SK-N-SH (cell line): ENCODE results near the gene YWHAE. TPM values are rescaled to one million over a fixed set of nuclear protein-coding genes. Genes with fewer than 3 reads are reported as not detected.

Experiments
- CTCF ChIA-PET: fragments of 300-600, 350-600 bp; formaldehyde crosslinking; extraction: SDS; loops from one replicate; lab custom pipeline; 2021; lab: Yijun Ruan, JAX
- POLR2A ChIA-PET: fragments of 350-600 bp; sonication (Branson Sonifier 250); formaldehyde crosslinking; extraction: SDS; loops from one replicate; lab custom pipeline; 2020; ENCODE audit warnings: antibody characterized with exemption, inconsistent platforms; lab: Yijun Ruan, JAX
- DNase-seq: peaks from one replicate; pipeline ENCODE4 v3.0.0; 2012
- H2AFZ ChIP-seq: fragments of 200-600 bp; sonication (generic); 2 replicates; pipeline ENCODE4 v1.8.1; 2016; ENCODE audit warnings: antibody characterized with exemption, mild to moderate bottlenecking, low read depth
- H3F3A ChIP-seq: fragments of 200-600 bp; sonication (generic); replicated peaks from 2 replicates; pipeline ENCODE3; 2016; ENCODE audit warnings: antibody characterized with exemption, mild to moderate bottlenecking; ENCODE audit not compliant: insufficient read depth
- H3K27ac ChIP-seq, 2 experiments: fragments of 200-500 bp in 1 of 2; fragments of 200-600 bp in 1 of 2; sonication (Bioruptor generic) in 1 of 2; sonication (generic), shearing (Covaris generic) in 1 of 2; 2 replicates each; pipeline versions ENCODE4 v1.5.1 to v1.6.1; 2014 to 2016; ENCODE audit warnings: low read depth in 2 of 2, inconsistent platforms in 1 of 2, low read length in 1 of 2, mild to moderate bottlenecking in 1 of 2, mixed read lengths in 1 of 2
- H3K27me3 ChIP-seq: fragments of 200-600 bp; sonication (generic), shearing (Covaris generic); 2 replicates; pipeline ENCODE4 v1.6.1; 2016; ENCODE audit warnings: mixed run types; ENCODE audit not compliant: insufficient read depth
- H3K36me3 ChIP-seq, 2 experiments: fragments of 200-500 bp in 1 of 2; fragments of 200-600 bp in 1 of 2; sonication (Bioruptor generic) in 1 of 2; sonication (generic) in 1 of 2; replicated peaks in 1 of 2; 2 replicates each; pipeline versions ENCODE3 to v1.5.1; 2014 to 2016; ENCODE audit warnings: low read length in 1 of 2, mild to moderate bottlenecking in 1 of 2; ENCODE audit not compliant: insufficient read depth in 2 of 2, control insufficient read depth in 1 of 2
- H3K4me1 ChIP-seq, 2 experiments: fragments of 200-500 bp in 1 of 2; fragments of 200-600 bp in 1 of 2; sonication (Bioruptor generic) in 1 of 2; sonication (generic), shearing (Covaris generic) in 1 of 2; 2 replicates each; pipeline versions ENCODE4 v1.5.1 to v1.6.1; 2014 to 2016; ENCODE audit warnings: low read depth in 1 of 2, low read length in 1 of 2, mixed run types in 1 of 2; ENCODE audit not compliant: insufficient read depth in 2 of 2, control insufficient read depth in 1 of 2
- H3K4me2 ChIP-seq: fragments of 200-600 bp; sonication (generic), shearing (Covaris generic); 2 replicates; pipeline ENCODE4 v1.6.1; 2017; ENCODE audit warnings: mixed run types
- H3K4me3 ChIP-seq, 2 experiments: fragments of 200-500 bp in 1 of 2; fragments of 200-600 bp in 1 of 2; sonication (Bioruptor generic) in 1 of 2; sonication (generic), shearing (Covaris generic) in 1 of 2; 2 replicates each; pipeline versions ENCODE4 v1.5.1 to v1.8.1; 2014 to 2016; ENCODE audit warnings: low read depth in 2 of 2, inconsistent platforms in 1 of 2, low read length in 1 of 2, mild to moderate bottlenecking in 1 of 2, mixed read lengths in 1 of 2, moderate library complexity in 1 of 2
- H3K79me2 ChIP-seq: fragments of 200-600 bp; sonication (generic); 2 replicates; pipeline ENCODE4 v1.8.1; 2017; ENCODE audit warnings: mild to moderate bottlenecking; ENCODE audit not compliant: insufficient read depth
- H3K9ac ChIP-seq: fragments of 200-600 bp; sonication (generic); 2 replicates; pipeline ENCODE4 v1.6.1; 2017; ENCODE audit warnings: mixed run types
- H3K9me2 ChIP-seq: fragments of 200-600 bp; sonication (generic); 2 replicates; pipeline ENCODE4 v1.6.1; 2017; ENCODE audit warnings: mixed run types
- H3K9me3 ChIP-seq: fragments of 200-600 bp; sonication (generic); 2 replicates; pipeline ENCODE4 v1.6.1; 2017; ENCODE audit warnings: mixed run types, mild to moderate bottlenecking, moderate library complexity
- H4K20me1 ChIP-seq: fragments of 200-600 bp; sonication (generic); 2 replicates; pipeline ENCODE4 v1.6.1; 2017; ENCODE audit warnings: mild to moderate bottlenecking, mixed run types; ENCODE audit not compliant: insufficient read depth
- CHD2 ChIP-seq: fragments of 150-350 bp; IDR thresholded peaks from 2 replicates; pipeline ENCODE4 v1.6.1; 2018; ENCODE audit warnings: low read length; ENCODE audit not compliant: partially characterized antibody
- FOSL2 ChIP-seq: IDR thresholded peaks from 2 replicates; pipeline ENCODE4 v1.4.0; 2012; ENCODE audit warnings: low read depth, mild to moderate bottlenecking, moderate library complexity, borderline replicate concordance
- FOXJ3 ChIP-seq: sonication (generic); formaldehyde crosslinking; IDR thresholded peaks from 2 replicates; pipeline ENCODE4 v1.5.1; 2020; ENCODE audit warnings: mild to moderate bottlenecking, missing genetic modification reagents
- GABPA ChIP-seq: IDR thresholded peaks from 2 replicates; pipeline ENCODE4 v1.4.0; 2012; ENCODE audit warnings: low read depth, mild to moderate bottlenecking
- JUND ChIP-seq: IDR thresholded peaks from 2 replicates; pipeline ENCODE4 v1.4.0; 2012
- NFIC ChIP-seq: IDR thresholded peaks from 2 replicates; pipeline ENCODE4 v1.4.0; 2012; ENCODE audit warnings: borderline replicate concordance
- PBX3 ChIP-seq: IDR thresholded peaks from 2 replicates; pipeline ENCODE4; 2012
- RCOR1 ChIP-seq: fragments of 150-350 bp; IDR thresholded peaks from 2 replicates; pipeline ENCODE4 v1.6.1; 2017; ENCODE audit warnings: antibody characterized with exemption, low read length
- REST ChIP-seq: IDR thresholded peaks from 2 replicates; pipeline ENCODE4 v1.6.1; 2012; ENCODE audit warnings: mild to moderate bottlenecking, low read depth, low read length, moderate library complexity
- RFX5 ChIP-seq: IDR thresholded peaks from 2 replicates; pipeline ENCODE4 v1.6.1; 2012; ENCODE audit warnings: mild to moderate bottlenecking, improper control_type of control experiment, low read length
- SIN3A ChIP-seq: IDR thresholded peaks from 2 replicates; pipeline ENCODE4 v1.6.1; 2012; ENCODE audit warnings: low read depth, mild to moderate bottlenecking, low read length, moderate library complexity, borderline replicate concordance
- SMC3 ChIP-seq: IDR thresholded peaks from 2 replicates; pipeline ENCODE4 v1.6.1; 2012; ENCODE audit warnings: low read depth, low read length, improper control_type of control experiment
- TAF1 ChIP-seq: IDR thresholded peaks from 2 replicates; pipeline ENCODE4 v1.6.1; 2012; ENCODE audit warnings: low read depth, mild to moderate bottlenecking, low read length, moderate library complexity, borderline replicate concordance
- WGBS: methylation state at CpG from one replicate; pipeline ENCODE4 v1.1.6; 2017; ENCODE audit warnings: low lambda C conversion rate; 5-methylcytosine and 5-hydroxymethylcytosine counted together
- polyA plus RNA-seq, 3 experiments: library from polyadenylated mRNA; depleted of rRNA; stranded (reverse); fragments of >200 nt; gene quantifications; 2 replicates each; pipeline ENCODE4 v1.2.3, GENCODE V29; 2012
- TF ChIP-seq, protein P1 (sequence below): fragments of 200-600 bp; sonication (generic); IDR thresholded peaks from 2 replicates; pipeline ENCODE4 v1.6.1; 2017; ENCODE audit warnings: antibody characterized with exemption, mild to moderate bottlenecking, moderate library complexity
- TF ChIP-seq, protein P2 (sequence below): IDR thresholded peaks from 2 replicates; pipeline ENCODE4 v1.4.0; 2012; ENCODE audit warnings: low read depth, borderline replicate concordance

Gene YWHAE
- polyA plus RNA-seq, 1 of the 3 experiments (the other 2 are of a cell fraction): 1,023 TPM

DNA sequence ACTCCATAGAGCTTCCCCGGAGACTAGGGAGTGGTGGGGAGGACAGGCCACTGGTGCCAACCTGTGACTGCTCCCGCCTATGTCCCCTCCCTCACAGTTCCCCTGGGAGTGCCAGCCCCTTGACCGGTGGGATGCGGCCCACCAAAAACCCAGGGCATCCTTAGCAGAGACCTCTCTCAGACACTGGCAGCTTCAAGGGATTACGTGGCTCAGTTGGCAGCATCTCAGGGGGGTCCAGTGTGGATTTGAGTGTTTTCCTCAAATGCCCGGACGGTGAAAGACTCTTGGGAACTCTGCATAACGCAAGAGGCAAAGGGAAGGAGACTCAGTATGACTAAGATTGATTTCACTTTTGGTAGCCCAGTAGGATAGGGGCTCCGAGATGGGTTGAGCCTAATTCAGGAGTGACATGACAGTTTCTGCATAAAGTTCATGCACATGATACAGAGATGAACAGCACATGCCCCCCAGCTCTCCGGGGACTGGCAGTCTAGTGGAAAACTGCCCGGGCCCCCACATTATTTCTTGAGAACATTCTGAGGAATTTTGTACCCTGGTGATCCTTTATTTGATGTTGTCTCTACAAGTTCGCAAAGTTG, 70.2 kb downstream of the YWHAE start:
- TF ChIP-seq RFX5 (no peak), CHD2 (no peak), TAF1 (no peak), REST (no peak), FOXJ3 (CRISPR knock-in tag) (no peak), SIN3A (no peak)
- TF ChIP-seq, protein P1, sequence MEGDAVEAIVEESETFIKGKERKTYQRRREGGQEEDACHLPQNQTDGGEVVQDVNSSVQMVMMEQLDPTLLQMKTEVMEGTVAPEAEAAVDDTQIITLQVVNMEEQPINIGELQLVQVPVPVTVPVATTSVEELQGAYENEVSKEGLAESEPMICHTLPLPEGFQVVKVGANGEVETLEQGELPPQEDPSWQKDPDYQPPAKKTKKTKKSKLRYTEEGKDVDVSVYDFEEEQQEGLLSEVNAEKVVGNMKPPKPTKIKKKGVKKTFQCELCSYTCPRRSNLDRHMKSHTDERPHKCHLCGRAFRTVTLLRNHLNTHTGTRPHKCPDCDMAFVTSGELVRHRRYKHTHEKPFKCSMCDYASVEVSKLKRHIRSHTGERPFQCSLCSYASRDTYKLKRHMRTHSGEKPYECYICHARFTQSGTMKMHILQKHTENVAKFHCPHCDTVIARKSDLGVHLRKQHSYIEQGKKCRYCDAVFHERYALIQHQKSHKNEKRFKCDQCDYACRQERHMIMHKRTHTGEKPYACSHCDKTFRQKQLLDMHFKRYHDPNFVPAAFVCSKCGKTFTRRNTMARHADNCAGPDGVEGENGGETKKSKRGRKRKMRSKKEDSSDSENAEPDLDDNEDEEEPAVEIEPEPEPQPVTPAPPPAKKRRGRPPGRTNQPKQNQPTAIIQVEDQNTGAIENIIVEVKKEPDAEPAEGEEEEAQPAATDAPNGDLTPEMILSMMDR: no peak
- no peak for DNase-seq
- Histone ChIP-seq H3K79me2 (no peaks in the 10 kb centered on the region), H3K9ac (no peak overlapping the region), H4K20me1 (no peaks in the 10 kb centered on the region), H3K36me3 (peaks cover 0 to 3% of the 10 kb centered on the region in 2 experiments), H3K27me3 (no peaks in the 10 kb centered on the region), H3K4me1 (no peaks in the 10 kb centered on the region), H3F3A (peaks cover 8% of the 10 kb centered on the region), H3K4me2 (no peak overlapping the region), H2AFZ (no peak overlapping the region), H3K27ac (no peak overlapping the region), H3K4me3 (no peak overlapping the region), H3K9me2 (no peaks in the 10 kb centered on the region), H3K9me3 (no peaks in the 10 kb centered on the region)
- ChIA-PET CTCF (interaction anchor here (1.3 kb wide), 1 partner anchor 70 kb away, joined by 4 read pairs; no protein-coding TSS in a partner anchor), POLR2A (no interaction called here)
- 54% methylated on average over 8 of the region's 12 CpGs for WGBS

DNA sequence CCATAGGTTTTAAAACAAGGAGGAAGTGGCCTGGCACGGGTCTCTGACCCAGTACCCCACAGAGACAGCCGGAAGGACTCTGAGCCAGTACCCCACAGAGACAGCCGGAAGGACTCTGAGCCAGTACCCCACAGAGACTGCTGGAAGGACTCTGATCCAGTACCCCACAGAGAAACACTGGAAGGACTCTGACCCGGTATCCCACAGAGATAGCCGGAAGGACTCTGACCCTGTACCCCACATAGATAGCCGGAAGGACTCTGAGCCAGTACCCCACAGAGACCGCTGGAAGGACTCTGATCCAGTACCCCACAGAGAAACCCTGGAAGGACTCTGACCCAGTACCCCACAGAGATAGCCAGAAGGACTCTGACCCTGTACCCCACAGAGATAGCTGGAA, 71.6 kb downstream of the YWHAE start:
- no peak overlapping the region for H3K4me3 ChIP-seq
- TF ChIP-seq JUND (no peak), GABPA (no peak), TAF1 (no peak), SIN3A (no peak), NFIC (no peak), FOXJ3 (CRISPR knock-in tag) (no peak), PBX3 (no peak), SMC3 (no peak), FOSL2 (no peak), RCOR1 (no peak), RFX5 (no peak), CHD2 (no peak)
- TF ChIP-seq, protein P2, sequence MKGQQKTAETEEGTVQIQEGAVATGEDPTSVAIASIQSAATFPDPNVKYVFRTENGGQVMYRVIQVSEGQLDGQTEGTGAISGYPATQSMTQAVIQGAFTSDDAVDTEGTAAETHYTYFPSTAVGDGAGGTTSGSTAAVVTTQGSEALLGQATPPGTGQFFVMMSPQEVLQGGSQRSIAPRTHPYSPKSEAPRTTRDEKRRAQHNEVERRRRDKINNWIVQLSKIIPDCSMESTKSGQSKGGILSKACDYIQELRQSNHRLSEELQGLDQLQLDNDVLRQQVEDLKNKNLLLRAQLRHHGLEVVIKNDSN: no peak
- TF ChIP-seq, protein P1: no peak
- no peak overlapping the region for H3K4me2 ChIP-seq
- peaks cover 5% of the 10 kb centered on the region for H3F3A ChIP-seq
- no peak overlapping the region for H3K27ac ChIP-seq
- no peak for DNase-seq
- ChIA-PET POLR2A (no interaction called here), CTCF (no interaction called here)
- H4K20me1 ChIP-seq: no peaks in the 10 kb centered on the region
- no peaks in the 10 kb centered on the region for H3K27me3 ChIP-seq
- no peaks in the 10 kb centered on the region for H3K36me3 ChIP-seq
- no peaks in the 10 kb centered on the region for H3K79me2 ChIP-seq
- no peak overlapping the region for H3K9ac ChIP-seq
- H3K4me1 ChIP-seq: no peaks in the 10 kb centered on the region
- H3K9me2 ChIP-seq: no peaks in the 10 kb centered on the region
- H3K9me3 ChIP-seq: no peaks in the 10 kb centered on the region
- no peak overlapping the region for H2AFZ ChIP-seq
- WGBS: 65% methylated on average over 2 of the region's 7 CpGs
